Chondrocyte (in vitro differentiated cells): ENCODE data around the gene CD34. TPM values are rescaled to one million over a fixed set of nuclear protein-coding genes. Genes with fewer than 3 reads are reported as not detected.

Experiments
- DNase-seq: peaks from one replicate; pipeline ENCODE4 v3.0.0; 2021; ENCODE audit warnings: mixed read lengths, low spot score
- H3K27ac Mint-ChIP-seq: one replicate; pipeline ENCODE4 v1.8.0; 2021; ENCODE audit warnings: mild to moderate bottlenecking, moderate library complexity, mixed read lengths; ENCODE audit not compliant: unreplicated experiment
- H3K27me3 Mint-ChIP-seq: 2 replicates; pipeline ENCODE4 v1.8.0; 2021; ENCODE audit warnings: low read depth, mixed read lengths
- H3K36me3 Mint-ChIP-seq: 2 replicates; pipeline ENCODE4 v1.8.0; 2021; ENCODE audit warnings: low read depth, mixed read lengths
- H3K4me1 Mint-ChIP-seq: 2 replicates; pipeline ENCODE4 v1.8.0; 2021; ENCODE audit warnings: low read depth, mild to moderate bottlenecking, mixed read lengths
- H3K4me3 Mint-ChIP-seq: one replicate; pipeline ENCODE4 v1.8.0; 2021; ENCODE audit warnings: mild to moderate bottlenecking, moderate library complexity, mixed read lengths; ENCODE audit not compliant: unreplicated experiment
- H3K9me3 Mint-ChIP-seq: 2 replicates; pipeline ENCODE4 v1.8.0; 2021; ENCODE audit warnings: low read depth, mixed read lengths
- total RNA-seq: library from RNA; stranded (reverse); gene quantifications from 3 replicates; pipeline ENCODE4 v1.2.1, GENCODE V29; 2021
- TF ChIP-seq, protein P1 (sequence below): fragments of 200-600 bp; sonication (generic); IDR thresholded peaks from 2 replicates; pipeline ENCODE4 v1.5.0; 2021; ENCODE audit warnings: antibody characterized with exemption, mild to moderate bottlenecking, moderate library complexity

The CD34 gene
- total RNA-seq, 1 donor from 2014 or later, result 0.12 TPM

DNA sequence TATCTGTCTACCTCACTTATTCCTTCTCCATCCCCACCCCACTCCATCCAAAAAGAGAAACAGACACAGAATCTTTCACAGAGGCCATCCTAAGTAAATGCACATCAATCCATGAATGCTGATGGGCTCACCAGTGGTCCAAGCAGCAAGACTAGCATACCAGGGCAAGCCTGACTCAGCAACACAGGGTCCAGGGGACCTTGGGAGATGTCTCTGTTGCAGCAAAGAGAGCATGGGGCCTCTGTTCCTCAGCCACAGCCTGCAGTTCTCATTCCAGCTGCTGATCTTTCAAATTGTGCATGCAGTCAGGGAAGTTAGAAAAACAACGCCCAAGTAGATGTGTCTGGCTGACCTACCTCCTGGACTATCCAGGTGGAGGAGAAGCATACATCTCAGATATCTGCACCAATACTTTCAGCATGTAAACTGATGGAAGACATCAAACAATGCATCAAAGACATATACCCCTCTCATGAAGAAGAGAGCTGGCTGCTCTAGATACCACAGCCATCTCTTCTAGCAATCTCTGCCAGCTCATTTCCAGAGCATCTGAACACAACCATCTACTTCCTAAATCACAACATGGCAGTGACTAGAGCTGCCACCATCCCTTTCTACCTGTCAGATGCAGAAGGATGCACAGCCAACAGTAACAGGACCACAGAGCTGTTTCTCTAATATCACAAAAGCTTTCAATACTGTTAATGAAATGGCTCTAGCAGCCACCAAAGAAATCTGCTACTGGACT lies 54.5 kb downstream of the CD34 start:
- H3K36me3 Mint-ChIP-seq, result no peaks in the 10 kb centered on the region
- TF ChIP-seq, protein P1, sequence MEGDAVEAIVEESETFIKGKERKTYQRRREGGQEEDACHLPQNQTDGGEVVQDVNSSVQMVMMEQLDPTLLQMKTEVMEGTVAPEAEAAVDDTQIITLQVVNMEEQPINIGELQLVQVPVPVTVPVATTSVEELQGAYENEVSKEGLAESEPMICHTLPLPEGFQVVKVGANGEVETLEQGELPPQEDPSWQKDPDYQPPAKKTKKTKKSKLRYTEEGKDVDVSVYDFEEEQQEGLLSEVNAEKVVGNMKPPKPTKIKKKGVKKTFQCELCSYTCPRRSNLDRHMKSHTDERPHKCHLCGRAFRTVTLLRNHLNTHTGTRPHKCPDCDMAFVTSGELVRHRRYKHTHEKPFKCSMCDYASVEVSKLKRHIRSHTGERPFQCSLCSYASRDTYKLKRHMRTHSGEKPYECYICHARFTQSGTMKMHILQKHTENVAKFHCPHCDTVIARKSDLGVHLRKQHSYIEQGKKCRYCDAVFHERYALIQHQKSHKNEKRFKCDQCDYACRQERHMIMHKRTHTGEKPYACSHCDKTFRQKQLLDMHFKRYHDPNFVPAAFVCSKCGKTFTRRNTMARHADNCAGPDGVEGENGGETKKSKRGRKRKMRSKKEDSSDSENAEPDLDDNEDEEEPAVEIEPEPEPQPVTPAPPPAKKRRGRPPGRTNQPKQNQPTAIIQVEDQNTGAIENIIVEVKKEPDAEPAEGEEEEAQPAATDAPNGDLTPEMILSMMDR, result no peak
- H3K27ac Mint-ChIP-seq, result no peak overlapping the region
- no peaks in the 10 kb centered on the region for H3K4me1 Mint-ChIP-seq
- no peak for DNase-seq
- H3K4me3 Mint-ChIP-seq, result no peak overlapping the region
- no peaks in the 10 kb centered on the region for H3K9me3 Mint-ChIP-seq
- H3K27me3 Mint-ChIP-seq, result no peaks in the 10 kb centered on the region

DNA sequence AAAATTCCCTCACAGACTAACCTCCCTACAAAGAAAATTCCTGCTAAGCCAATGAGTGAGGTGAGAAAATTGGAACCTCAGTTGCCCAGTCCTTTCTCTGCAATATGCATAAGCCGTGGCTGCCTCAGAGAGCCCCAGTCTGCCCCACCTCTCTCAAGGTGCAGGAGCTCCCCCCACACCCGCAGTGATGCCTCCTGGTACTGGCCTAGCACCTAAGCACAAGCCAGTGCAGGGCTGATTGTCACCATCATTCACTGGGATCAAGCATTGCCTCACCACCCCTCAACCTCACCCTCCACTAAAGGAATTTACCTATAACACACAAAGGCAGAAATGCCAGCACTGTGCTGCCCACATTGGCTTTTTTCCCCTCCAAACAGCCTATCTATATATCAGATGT lies 56.9 kb downstream of the CD34 start:
- Mint-ChIP-seq H3K27me3 (no peaks in the 10 kb centered on the region), H3K36me3 (peaks cover 3% of the 10 kb centered on the region), H3K4me1 (peaks cover 4% of the 10 kb centered on the region), H3K4me3 (no peak overlapping the region), H3K27ac (no peak overlapping the region), H3K9me3 (no peaks in the 10 kb centered on the region)
- TF ChIP-seq, protein P1, result no peak
- DNase-seq, result no peak

DNA sequence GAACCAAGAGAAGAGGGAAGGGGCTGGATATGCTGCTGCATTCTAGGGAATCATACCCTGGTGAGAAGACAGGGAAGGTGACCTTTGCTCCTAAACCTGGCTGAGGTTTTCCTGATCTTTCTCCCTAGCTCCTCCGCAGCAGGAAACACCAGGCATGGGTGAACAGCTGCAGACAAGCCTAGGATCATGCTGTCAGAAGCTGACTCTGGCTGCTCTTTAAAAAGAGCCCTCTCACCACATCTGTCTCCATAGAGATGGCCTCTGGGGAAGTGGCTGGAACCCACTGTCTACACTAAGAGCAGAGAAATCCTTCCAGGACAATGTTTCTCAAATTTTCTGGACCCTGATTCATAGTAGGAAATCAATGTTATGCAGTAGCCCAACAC lies 57.6 kb downstream of the CD34 start:
- no peak overlapping the region for H3K27ac Mint-ChIP-seq
- H3K27me3 Mint-ChIP-seq, result no peaks in the 10 kb centered on the region
- no peak overlapping the region for H3K4me3 Mint-ChIP-seq
- H3K36me3 Mint-ChIP-seq, result peaks cover 3% of the 10 kb centered on the region
- peaks cover 8% of the 10 kb centered on the region for H3K4me1 Mint-ChIP-seq
- TF ChIP-seq, protein P1, result no peak
- no peak for DNase-seq
- H3K9me3 Mint-ChIP-seq, result no peaks in the 10 kb centered on the region

DNA sequence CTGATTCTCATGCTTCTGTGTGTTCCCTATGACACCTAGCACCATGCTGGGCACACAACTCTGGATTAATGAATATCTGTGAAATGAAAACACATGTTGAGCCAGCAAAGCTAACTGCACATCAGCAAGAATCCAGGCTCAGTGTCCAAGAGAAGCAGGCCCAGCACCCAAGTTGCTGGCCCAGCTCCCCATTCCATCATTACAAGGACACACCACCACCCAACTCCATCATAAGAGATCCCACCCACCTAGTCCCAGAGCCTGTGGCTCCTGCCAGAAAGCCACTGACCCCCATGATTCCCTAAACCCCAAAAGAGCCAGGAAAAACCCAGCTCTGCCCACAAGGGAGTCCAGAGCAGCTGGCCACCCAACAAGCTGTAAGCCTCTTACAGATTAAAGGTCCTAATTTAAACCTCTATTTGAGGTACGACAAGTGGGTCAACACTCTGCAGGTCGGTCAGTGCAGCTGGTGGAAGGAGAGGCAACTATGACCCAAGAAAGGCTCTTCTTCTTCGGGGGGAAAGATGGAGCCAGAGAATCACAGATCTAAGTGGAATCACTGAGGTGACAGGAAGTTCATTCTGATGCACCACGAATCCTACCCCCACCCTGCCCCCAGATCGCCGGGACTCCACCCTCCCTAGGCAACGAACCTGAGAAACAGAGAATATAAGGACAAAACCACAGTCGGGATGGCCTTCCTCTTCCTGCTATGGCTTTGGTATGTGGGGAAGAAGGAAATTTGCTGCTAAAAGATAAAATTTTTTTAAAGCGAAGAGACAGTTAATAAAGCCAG lies 58.2 kb downstream of the CD34 start:
- H3K9me3 Mint-ChIP-seq, result no peaks in the 10 kb centered on the region
- peaks cover 14% of the 10 kb centered on the region for H3K4me1 Mint-ChIP-seq
- peaks cover 3% of the 10 kb centered on the region for H3K36me3 Mint-ChIP-seq
- TF ChIP-seq, protein P1, result no peak
- H3K4me3 Mint-ChIP-seq, result no peak overlapping the region
- DNase-seq, result no peak
- H3K27ac Mint-ChIP-seq, result no peak overlapping the region
- no peaks in the 10 kb centered on the region for H3K27me3 Mint-ChIP-seq

DNA sequence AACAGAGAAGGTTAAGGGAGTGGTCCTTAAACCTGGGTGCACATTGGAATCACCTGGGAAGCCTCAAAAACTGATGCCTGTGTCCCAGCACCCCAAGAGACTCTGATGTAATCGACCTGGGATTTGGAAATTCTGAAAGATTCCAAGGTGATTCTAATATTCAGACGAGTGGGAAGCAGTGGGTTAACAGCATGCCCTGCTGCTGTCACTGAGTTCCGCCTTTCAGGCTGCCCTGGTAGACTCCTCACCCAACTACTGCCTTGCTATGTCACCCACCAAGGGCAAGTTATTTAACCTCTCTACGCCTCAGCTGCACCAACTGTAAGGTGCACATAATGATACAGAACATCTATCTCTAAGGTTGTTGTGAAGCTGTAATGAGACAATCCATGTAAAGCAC lies 59.2 kb downstream of the CD34 start:
- Mint-ChIP-seq H3K27ac (no peak overlapping the region), H3K4me1 (peaks cover 15% of the 10 kb centered on the region), H3K36me3 (peaks cover 3% of the 10 kb centered on the region), H3K27me3 (no peaks in the 10 kb centered on the region), H3K9me3 (no peaks in the 10 kb centered on the region), H3K4me3 (no peak overlapping the region)
- no peak for DNase-seq
- TF ChIP-seq, protein P1, result no peak
